DMS153 treated with DMSO at 0.1 percent for 48 hours (cell line): ENCODE measurements around the gene FYB1.
A peak's percentile ranks its signal among the peaks of the same experiment; 100 is the strongest.
"Not testable (repeated sequence)": the region's sequence is repeated elsewhere in the genome, so short reads cannot be mapped to it uniquely, and the experiment has no call there.

Experiments
- DNase-seq: peaks from one replicate; lab custom pipeline; 2025; ENCODE audit not compliant: unreplicated experiment; lab: John Stamatoyannopoulos, UW

The FYB1 gene

GRCh38 chr5:39231705-39232525, 12.6 kb upstream of the FYB1 start:
- DNase-seq, result no peak

- no peak for DNase-seq
These were observed 9.2 kb upstream of the FYB1 start for GRCh38 chr5:39228596-39228995.

DNA sequence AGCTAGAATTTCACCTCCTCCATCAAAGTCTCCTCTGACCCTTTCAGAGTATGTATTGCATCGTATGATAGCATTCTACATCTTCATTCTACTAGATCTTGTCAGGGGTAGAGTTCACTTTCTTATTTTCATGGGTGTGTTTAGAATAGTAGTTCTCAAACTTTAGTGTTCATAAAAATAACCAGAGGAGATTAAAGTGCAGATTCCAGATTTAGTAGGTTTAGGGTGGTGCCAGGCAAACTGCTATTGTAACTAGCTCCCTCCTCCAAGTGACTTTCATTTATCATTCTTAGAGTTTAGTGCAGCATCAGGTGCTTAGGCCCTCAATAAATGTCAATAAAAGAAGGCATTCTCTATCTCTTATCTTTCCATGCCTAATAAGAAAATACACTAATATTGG, 7.2 kb upstream of the FYB1 start:
- no peak for DNase-seq

DNA sequence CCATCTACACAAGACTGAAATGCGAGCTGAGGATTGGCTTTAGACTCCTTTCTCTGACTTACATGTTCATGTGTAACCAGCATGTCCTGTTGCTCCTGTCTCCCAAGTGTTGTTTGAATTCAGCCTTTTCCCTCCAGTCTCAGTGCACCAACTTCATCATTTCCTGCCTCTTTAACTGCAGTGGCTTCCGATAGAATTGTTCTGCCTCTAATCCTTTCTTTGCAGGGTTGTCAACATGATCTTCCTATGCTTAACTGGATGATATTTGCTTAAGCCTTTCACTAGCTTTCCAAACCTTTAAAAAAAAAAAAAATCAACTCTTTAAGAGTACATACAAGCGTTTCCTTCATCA, 6.7 kb upstream of the FYB1 start:
- no peak for DNase-seq

GRCh38 chr5:39225405-39226099, 6.2 kb upstream of the FYB1 start:
- DNase-seq, result no peak

- DNase-seq, result no peak
These were observed 4.9 kb upstream of the FYB1 start for GRCh38 chr5:39224196-39224761.

DNA sequence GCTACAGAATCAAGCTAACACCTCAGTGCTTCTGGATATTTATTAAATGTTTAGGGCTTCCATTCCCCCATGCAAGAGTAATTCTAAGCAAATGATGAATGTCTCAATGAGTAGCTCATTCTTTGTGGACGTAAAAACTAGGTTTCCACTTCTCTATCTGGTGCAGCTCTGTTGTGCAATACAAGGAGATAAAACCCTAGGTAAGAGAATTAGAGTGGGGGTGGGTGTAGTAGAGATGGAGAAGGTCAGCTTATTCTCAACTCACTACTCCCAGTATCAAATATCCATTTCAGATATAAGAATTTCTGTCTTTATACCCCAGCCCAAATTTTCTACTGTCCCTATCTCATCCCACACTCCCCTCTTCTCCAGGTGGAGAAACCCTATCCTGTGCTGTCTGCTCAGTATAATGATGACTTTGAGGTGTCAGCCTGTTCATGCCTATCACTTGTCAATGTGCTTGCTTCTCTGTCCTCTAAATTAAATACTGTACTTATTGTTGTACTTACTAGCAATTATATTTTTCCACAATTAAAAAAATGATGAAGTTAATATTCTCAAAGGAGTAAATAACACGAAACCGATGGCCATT, 4.3 kb upstream of the FYB1 start:
- DNase-seq, result no peak

- DNase-seq, result not testable (repeated sequence)
These were observed 2.3 kb upstream of the FYB1 start for GRCh38 chr5:39221671-39222070.

- no peak for DNase-seq
These were observed 1.1 kb upstream of the FYB1 start for GRCh38 chr5:39220280-39221030.

- no peak for DNase-seq
These were observed 621 bp downstream of the FYB1 start for GRCh38 chr5:39218482-39219402.

GRCh38 chr5:39217365-39218281, 1.7 kb downstream of the FYB1 start:
- peak; percentile 51 for DNase-seq

GRCh38 chr5:39216631-39217030, 2.7 kb downstream of the FYB1 start:
- DNase-seq, result no peak

GRCh38 chr5:39215857-39216256, 3.5 kb downstream of the FYB1 start:
- DNase-seq, result no peak

DNA sequence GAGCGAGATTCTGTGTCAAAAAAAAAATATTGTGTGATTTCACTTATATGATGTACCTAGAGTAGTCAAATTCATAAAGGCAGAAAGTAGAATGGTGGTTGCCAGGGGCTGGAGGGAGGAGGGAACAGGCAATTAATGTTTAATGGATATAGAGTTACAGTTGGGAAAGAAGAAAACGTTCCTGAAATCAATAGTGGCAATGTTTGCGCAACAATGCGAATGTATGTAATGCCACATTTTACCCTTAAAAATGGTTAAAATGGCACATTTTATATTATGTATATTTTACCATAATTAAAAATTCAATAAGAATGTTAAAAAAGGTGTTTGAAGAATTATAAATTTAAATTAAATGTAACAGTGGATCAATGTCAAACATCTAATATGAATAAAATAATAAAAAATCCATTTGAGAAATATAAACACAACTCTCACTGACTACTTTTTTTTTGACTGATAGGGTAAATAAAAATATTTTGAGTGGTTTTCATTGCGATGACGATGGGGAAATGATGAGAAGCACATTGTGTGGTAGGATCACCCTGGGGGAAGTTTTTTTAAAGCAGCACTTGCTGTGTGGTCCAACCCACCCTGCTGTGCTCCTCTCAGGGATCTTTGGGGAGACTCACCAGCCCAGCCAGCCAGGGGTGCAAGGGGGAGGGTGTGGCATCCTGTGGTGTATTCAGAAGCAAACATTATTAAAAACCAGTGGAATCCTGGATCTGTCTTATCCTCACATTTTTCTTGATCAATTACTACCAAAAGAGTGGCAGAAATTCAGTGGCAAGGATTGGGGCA, 4.3 kb downstream of the FYB1 start:
- no peak for DNase-seq

DNA sequence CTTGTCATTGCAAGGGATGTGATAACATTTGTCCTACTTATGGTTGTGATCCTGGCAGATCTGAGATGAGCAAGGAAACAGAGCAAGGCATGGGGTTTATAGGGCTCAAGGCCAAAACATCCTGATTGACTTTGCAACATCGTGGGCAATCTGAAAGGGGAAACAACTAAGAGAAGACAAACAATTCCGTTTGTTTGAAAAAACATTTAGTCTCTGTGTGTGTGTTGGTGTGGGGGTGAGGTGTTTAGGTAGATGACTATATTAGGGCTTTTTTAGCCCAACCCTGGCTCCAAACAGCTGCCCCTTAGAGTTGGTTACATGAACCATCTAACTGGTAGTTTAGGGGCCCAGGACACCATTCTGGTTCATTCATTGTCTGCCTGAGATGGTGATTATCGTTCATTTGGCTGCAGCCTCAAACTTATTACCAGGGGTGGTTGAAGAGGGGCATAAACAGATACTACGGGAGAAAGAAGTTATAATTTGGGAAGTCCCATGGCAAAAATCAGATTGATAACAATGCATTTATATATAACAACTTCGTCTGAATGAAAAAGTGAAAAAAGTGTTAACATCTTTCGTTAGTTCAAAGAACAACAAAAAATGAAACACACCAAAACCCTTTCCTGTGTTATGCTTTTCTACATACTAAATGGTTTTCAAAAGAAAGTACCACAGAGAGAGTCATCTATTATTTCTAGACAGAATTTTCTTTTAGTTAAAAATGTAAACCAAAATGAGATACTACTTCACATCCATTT, 5.7 kb downstream of the FYB1 start:
- DNase-seq, result no peak

- no peak for DNase-seq
These were observed 7.6 kb downstream of the FYB1 start for GRCh38 chr5:39211773-39212172.

DNA sequence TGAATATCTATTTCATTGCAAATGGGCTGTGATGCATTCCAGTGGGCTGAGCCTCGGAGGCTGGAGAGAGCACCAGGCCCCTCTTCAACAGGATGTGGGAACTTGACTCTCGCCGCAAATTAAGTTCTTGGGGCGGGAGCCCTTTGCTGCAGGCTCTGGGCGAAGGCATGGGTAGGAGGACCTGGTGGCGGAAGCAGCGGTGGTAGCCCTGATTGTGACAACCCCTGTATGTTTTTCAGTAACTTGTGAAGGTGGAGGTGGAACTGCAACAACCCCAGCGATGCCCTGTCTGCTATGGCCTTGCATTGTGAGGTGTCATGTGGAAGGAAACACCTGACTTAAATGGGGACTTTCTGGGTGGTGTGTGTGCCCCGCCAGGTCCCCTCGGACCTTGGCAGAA, 9.4 kb downstream of the FYB1 start:
- DNase-seq, result no peak

- no peak for DNase-seq
These were observed 10.9 kb downstream of the FYB1 start for GRCh38 chr5:39208471-39208870.
